Activated CD8-positive, alpha-beta T cell treated with anti-CD3 and anti-CD28 coated beads, Interleukin-2, amount 10 ng/mL, durations not matched to agents 7 days and 5 days (primary cell): ENCODE data around the gene MYO1C. TPM values are rescaled to one million over a fixed set of nuclear protein-coding genes. Genes with fewer than 3 reads are reported as not detected.

Source experiments
- ATAC-seq: fragments of 150-1000 bp; cut with Tn5 transposase; one replicate; pipeline ENCODE4 v1.10.0; 2021; ENCODE audit warnings: moderate library complexity
- CTCF ChIA-PET: fragments of 350-600 bp; sonication (Branson Sonifier 250); formaldehyde crosslinking; loops from one replicate; lab custom pipeline; 2021; ENCODE audit warnings: antibody characterized with exemption; lab: Charles Lee
- POLR2A ChIA-PET: fragments of 350-600 bp; sonication (Branson Sonifier 250); formaldehyde crosslinking; loops from one replicate; lab custom pipeline; 2021; ENCODE audit warnings: antibody characterized with exemption; lab: Charles Lee
- DNase-seq: peaks from one replicate; pipeline ENCODE4 v3.0.0-alpha.2; 2020
- H3K27ac Mint-ChIP-seq: one replicate; pipeline ENCODE4 v1.8.0; 2021; ENCODE audit warnings: mild to moderate bottlenecking, mixed read lengths
- H3K27me3 Mint-ChIP-seq: one replicate; pipeline ENCODE4 v1.8.0; 2021; ENCODE audit warnings: low read depth, mixed read lengths
- H3K36me3 Mint-ChIP-seq: one replicate; pipeline ENCODE4 v1.8.0; 2021; ENCODE audit warnings: low read depth, mixed read lengths
- H3K4me1 Mint-ChIP-seq: one replicate; pipeline ENCODE4 v1.8.0; 2021; ENCODE audit warnings: low read depth, mixed read lengths
- H3K4me3 Mint-ChIP-seq: one replicate; pipeline ENCODE4 v1.8.0; 2021; ENCODE audit warnings: mild to moderate bottlenecking, mixed read lengths
- H3K9me3 Mint-ChIP-seq: one replicate; pipeline ENCODE4 v1.8.0; 2022; ENCODE audit warnings: mixed read lengths; ENCODE audit not compliant: insufficient read depth
- total RNA-seq, 2 experiments: library from RNA; stranded (reverse); gene quantifications; one replicate each; pipeline ENCODE4 v1.2.3, GENCODE V29; 2021

Gene MYO1C
- total RNA-seq, 2 experiments from 2014 or later: 18.5 to 21.8 TPM

- ATAC-seq (no peak), DNase-seq (no peak)
- POLR2A ChIA-PET: interaction anchor here (0.6 to 1.0 kb wide), 2 partner anchors 23 kb away, joined by 4 to 5 read pairs; partner anchors contain the start of gene INPP5K
- CTCF ChIA-PET: interaction anchor here (1.6 to 1.7 kb wide), 2 partner anchors 22 to 128 kb away, joined by 4 read pairs; no protein-coding TSS in a partner anchor
- Mint-ChIP-seq H3K9me3 (no peaks in the 10 kb centered on the region), H3K4me3 (no peak overlapping the region), H3K36me3 (no peaks in the 10 kb centered on the region), H3K27ac (no peak overlapping the region), H3K4me1 (peaks cover 25% of the 10 kb centered on the region), H3K27me3 (no peaks in the 10 kb centered on the region)
Observed at GRCh38 chr17:1493291-1493980, 950 bp upstream of the MYO1C start.

GRCh38 chr17:1491443-1492248 is 840 bp downstream of the MYO1C start:
- no peaks in the 10 kb centered on the region for H3K9me3 Mint-ChIP-seq
- H3K4me1 Mint-ChIP-seq: peaks cover 33% of the 10 kb centered on the region
- ATAC-seq: peak; percentile 71

GRCh38 chr17:1490643-1491442 is 1.6 kb downstream of the MYO1C start:
- CTCF ChIA-PET: interaction anchor here (1.1 to 1.5 kb wide), 3 partner anchors 19 to 25 kb away, joined by 4 to 5 read pairs (median 4); partner anchors contain the start of gene INPP5K
- POLR2A ChIA-PET: interaction anchor here (0.5 kb wide), 1 partner anchor 836 kb away, joined by 3 read pairs; no protein-coding TSS in a partner anchor
- H3K36me3 Mint-ChIP-seq: no peaks in the 10 kb centered on the region
- H3K27ac Mint-ChIP-seq: peak overlapping the region; percentile 69
- H3K27me3 Mint-ChIP-seq: no peaks in the 10 kb centered on the region
- peak overlapping the region; percentile 78 for H3K4me3 Mint-ChIP-seq
- peak; percentile 77 for ATAC-seq
- no peaks in the 10 kb centered on the region for H3K9me3 Mint-ChIP-seq
- peaks cover 36% of the 10 kb centered on the region for H3K4me1 Mint-ChIP-seq
- peak; percentile 77 for DNase-seq

More at GRCh38 chr17:1491443-1492248, 840 bp downstream of the MYO1C start:
- ChIA-PET CTCF (interaction anchor here (1.3 to 1.7 kb wide), 2 partner anchors 24 to 126 kb away, joined by 4 to 6 read pairs; no protein-coding TSS in a partner anchor), POLR2A (interaction anchor here (0.6 to 1.0 kb wide), 3 partner anchors 14 to 25 kb away, joined by 3 to 6 read pairs (median 5); partner anchors contain the start of gene INPP5K)
- H3K36me3 Mint-ChIP-seq: no peaks in the 10 kb centered on the region
- peak overlapping the region; percentile 79 for H3K4me3 Mint-ChIP-seq
- peak; percentile 52 for DNase-seq
- H3K27me3 Mint-ChIP-seq: no peaks in the 10 kb centered on the region
- peak overlapping the region; percentile 85 for H3K27ac Mint-ChIP-seq

- peaks cover 2% of the 10 kb centered on the region for H3K36me3 Mint-ChIP-seq
- ChIA-PET POLR2A (no interaction called here), CTCF (interaction anchor here (1.9 kb wide), 1 partner anchor 27 kb away, joined by 16 read pairs; the partner anchor contains the start of gene INPP5K)
- H3K4me1 Mint-ChIP-seq: peaks cover 41% of the 10 kb centered on the region
- DNase-seq (no peak), ATAC-seq (no peak)
- peak overlapping the region; percentile 60 for H3K4me3 Mint-ChIP-seq
- no peaks in the 10 kb centered on the region for H3K27me3 Mint-ChIP-seq
- no peaks in the 10 kb centered on the region for H3K9me3 Mint-ChIP-seq
- no peak overlapping the region for H3K27ac Mint-ChIP-seq
Observed at GRCh38 chr17:1488826-1489270, 3.6 kb downstream of the MYO1C start.

GRCh38 chr17:1487939-1488825 is 4.3 kb downstream of the MYO1C start:
- H3K4me1 Mint-ChIP-seq: peaks cover 39% of the 10 kb centered on the region
- peaks cover 5% of the 10 kb centered on the region for H3K36me3 Mint-ChIP-seq
- ATAC-seq: peak; percentile 30
- H3K27me3 Mint-ChIP-seq: no peaks in the 10 kb centered on the region
- ChIA-PET POLR2A (interaction anchor here (0.7 to 1.3 kb wide), 3 partner anchors 8 to 88 kb away, joined by 3 to 7 read pairs (median 4); partner anchors contain the start of genes INPP5K and YWHAE), CTCF (interaction anchor here (0.6 to 1.9 kb wide), 4 partner anchors 16 to 123 kb away, joined by 3 to 16 read pairs (median 4); partner anchors contain the start of gene INPP5K)
- H3K27ac Mint-ChIP-seq: peak overlapping the region; percentile 34
- H3K4me3 Mint-ChIP-seq: peak overlapping the region; percentile 70
- H3K9me3 Mint-ChIP-seq: no peaks in the 10 kb centered on the region
- peak; percentile 72 for DNase-seq

GRCh38 chr17:1486802-1487695 is 5.4 kb downstream of the MYO1C start:
- Mint-ChIP-seq H3K27ac (peak overlapping the region; percentile 60), H3K4me1 (peaks cover 37% of the 10 kb centered on the region), H3K4me3 (peak overlapping the region; percentile 70), H3K27me3 (no peaks in the 10 kb centered on the region), H3K36me3 (peaks cover 5% of the 10 kb centered on the region), H3K9me3 (no peaks in the 10 kb centered on the region)
- peak; percentile 68 for DNase-seq
- ChIA-PET POLR2A (interaction anchor here (0.7 to 1.3 kb wide), 3 partner anchors 9 to 87 kb away, joined by 3 to 7 read pairs (median 4); partner anchors contain the start of genes INPP5K and YWHAE), CTCF (interaction anchor here (0.6 to 1.9 kb wide), 4 partner anchors 17 to 122 kb away, joined by 3 to 16 read pairs (median 4); partner anchors contain the start of gene INPP5K)
- ATAC-seq: peak; percentile 13

GRCh38 chr17:1485423-1486376 is 6.8 kb downstream of the MYO1C start:
- peaks cover 5% of the 10 kb centered on the region for H3K36me3 Mint-ChIP-seq

GRCh38 chr17:1484676-1485422 is 7.6 kb downstream of the MYO1C start:
- Mint-ChIP-seq H3K4me1 (peaks cover 26% of the 10 kb centered on the region), H3K27ac (peak overlapping the region; percentile 72), H3K36me3 (peaks cover 5% of the 10 kb centered on the region), H3K4me3 (peak overlapping the region; percentile 75), H3K27me3 (no peaks in the 10 kb centered on the region), H3K9me3 (no peaks in the 10 kb centered on the region)
- ChIA-PET CTCF (interaction anchor here (0.7 to 1.3 kb wide), 2 partner anchors 31 to 120 kb away, joined by 3 to 4 read pairs; no protein-coding TSS in a partner anchor), POLR2A (no interaction called here)
- ATAC-seq (peak; percentile 28), DNase-seq (peak; percentile 56)

More at GRCh38 chr17:1485423-1486376, 6.8 kb downstream of the MYO1C start:
- H3K4me1 Mint-ChIP-seq: peaks cover 33% of the 10 kb centered on the region
- H3K9me3 Mint-ChIP-seq: no peaks in the 10 kb centered on the region
- no peaks in the 10 kb centered on the region for H3K27me3 Mint-ChIP-seq
- H3K27ac Mint-ChIP-seq: no peak overlapping the region
- DNase-seq (peak; percentile 58), ATAC-seq (peak; percentile 52)
- POLR2A ChIA-PET: no interaction called here
- H3K4me3 Mint-ChIP-seq: peak overlapping the region; percentile 42
- CTCF ChIA-PET: interaction anchor here (1.3 kb wide), 1 partner anchor 121 kb away, joined by 4 read pairs; no protein-coding TSS in a partner anchor
